HepG2 (cell line): ENCODE measurements around the gene SETD2. TPM values are rescaled to one million over a fixed set of nuclear protein-coding genes. Genes with fewer than 3 reads are reported as not detected.

ENCODE experiments used
- ATAC-seq: fragments of 200-7000 bp; cut with Tn5 transposase; 3 replicates; pipeline ENCODE4 v1.9.1; 2020; ENCODE audit warnings: mild to moderate bottlenecking, moderate library complexity
- BruUV-seq: library from RNA; stranded (reverse); fragments of 400-500 nt; replicated peaks from 2 replicates; lab custom pipeline; 2021; lab: Mats Ljungman, UMichigan
- CTCF ChIA-PET: fragments of 300-600 bp; formaldehyde crosslinking; extraction: SDS; loops from one replicate; lab custom pipeline; 2021; ENCODE audit warnings: low total read pairs, inconsistent platforms, low intra/inter-chr PET ratio; lab: Yijun Ruan, JAX
- POLR2A ChIA-PET: fragments of 350-600 bp; sonication (Branson Sonifier 250); formaldehyde crosslinking; loops from one replicate; lab custom pipeline; 2020; ENCODE audit warnings: antibody characterized with exemption, inconsistent platforms; lab: Yijun Ruan, JAX
- DNase-seq: peaks from one replicate; pipeline ENCODE4 v3.0.0-alpha.2; 2015; ENCODE audit warnings: low spot score
- FAIRE-seq: peaks from 3 replicates; lab custom pipeline; 2011; peaks lifted over from hg19 to GRCh38; lab: Jason Lieb, UNC
- H2AFZ ChIP-seq: one replicate; pipeline ENCODE4 v1.6.1; 2011; ENCODE audit warnings: low read length, inconsistent platforms
- H3K27ac ChIP-seq: fragments of 300-600 bp; 3 replicates; pipeline ENCODE4 v1.8.0; 2011; ENCODE audit warnings: mixed run types, mild to moderate bottlenecking, mixed read lengths, low read length, inconsistent platforms; ENCODE audit not compliant: insufficient read depth; ENCODE audit errors: extremely low read length
- H3K27me3 ChIP-seq, 2 experiments: fragments of 200-600 bp in 1 of 2; 2 replicates in 1 of 2; 3 replicates in 1 of 2; pipeline versions ENCODE4 v1.6.0 to v1.8.0; 2011; ENCODE audit warnings: low read length in 2 of 2, mild to moderate bottlenecking in 2 of 2, moderate library complexity in 2 of 2, inconsistent platforms in 1 of 2; ENCODE audit not compliant: insufficient read depth in 2 of 2, control insufficient read depth in 1 of 2
- H3K36me3 ChIP-seq, 2 experiments: fragments of 200-600 bp in 1 of 2; replicated peaks in 1 of 2; 2 replicates in 1 of 2; 3 replicates in 1 of 2; pipeline versions ENCODE4 v1.5.1 to v1.8.0; 2011; ENCODE audit warnings: low read length in 2 of 2, inconsistent platforms in 1 of 2; ENCODE audit not compliant: insufficient read depth in 2 of 2, control insufficient read depth in 1 of 2
- H3K4me1 ChIP-seq: 2 replicates; pipeline ENCODE4 v1.5.1; 2012; ENCODE audit warnings: low read length, inconsistent platforms; ENCODE audit not compliant: insufficient read depth
- H3K4me2 ChIP-seq: 2 replicates; pipeline ENCODE4 v1.6.0; 2011; ENCODE audit warnings: low read depth, low read length, inconsistent platforms
- H3K4me3 ChIP-seq, 3 experiments: fragments of 200-600 bp in 1 of 3; sonication (generic), shearing (Covaris generic) in 1 of 3; replicated peaks in 1 of 3; 2 replicates each; pipeline ENCODE4 v1.5.1; 2011 to 2016; ENCODE audit warnings: low read length in 3 of 3, inconsistent platforms in 2 of 3, low read depth in 2 of 3, mild to moderate bottlenecking in 2 of 3, control low read depth in 1 of 3, mixed read lengths in 1 of 3; ENCODE audit not compliant: insufficient read depth in 1 of 3
- H3K79me2 ChIP-seq: one replicate; pipeline ENCODE4 v1.6.1; 2011; ENCODE audit warnings: low read length, inconsistent platforms; ENCODE audit not compliant: insufficient read depth
- H3K9ac ChIP-seq: 2 replicates; pipeline ENCODE4 v1.6.0; 2011; ENCODE audit warnings: mild to moderate bottlenecking, low read depth, low read length, inconsistent platforms; ENCODE audit not compliant: insufficient read depth
- H3K9me3 ChIP-seq: 2 replicates; pipeline ENCODE4 v1.5.1; 2012; ENCODE audit warnings: mild to moderate bottlenecking, low read length
- H4K20me1 ChIP-seq: 2 replicates; pipeline ENCODE4 v1.6.0; 2011; ENCODE audit warnings: inconsistent platforms, mild to moderate bottlenecking, low read length, moderate library complexity; ENCODE audit not compliant: insufficient read depth
- MIER3 ChIP-seq: IDR thresholded peaks from 2 replicates; pipeline ENCODE4 v1.6.1; 2016; ENCODE audit warnings: missing compliant biosample characterization, borderline replicate concordance
- ZFP41 ChIP-seq: sonication (generic); formaldehyde crosslinking; IDR thresholded peaks from 2 replicates; pipeline ENCODE4 v1.4.0; 2020; ENCODE audit warnings: mild to moderate bottlenecking, missing genetic modification reagents, borderline replicate concordance
- ZNF550 ChIP-seq: sonication (generic); formaldehyde crosslinking; IDR thresholded peaks from 2 replicates; pipeline ENCODE4 v1.4.0; 2020; ENCODE audit warnings: mild to moderate bottlenecking, missing genetic modification reagents, borderline replicate concordance
- WGBS: methylation state at CpG from one replicate; pipeline ENCODE4 v1.1.6; 2017; ENCODE audit warnings: low lambda C conversion rate; 5-methylcytosine and 5-hydroxymethylcytosine counted together
- in situ Hi-C: cut with HindIII; loops from 2 replicates; pipeline ENCODE4 v1.10.0; 2017; ENCODE audit warnings: low pct_unique_long_range_greater_than_20kb; ENCODE audit not compliant: extremely low pct_ligation_motif_present
- intact Hi-C: fragments of 100-400 bp; cut with micrococcal nuclease; formaldehyde crosslinking; loops from one replicate; pipeline ENCODE4 v1.10.0; 2022; ENCODE audit not compliant: unreplicated experiment
- polyA plus RNA-seq, 8 experiments: library from polyadenylated mRNA; depleted of rRNA in 3 of 8; stranded (reverse) in 7 of 8; unstranded in 1 of 8; fragments of >200 nt; fragmentation: Illumina TruSeq in 4 of 8; extraction: Trizol in 4 of 8; gene quantifications; 2 replicates each; pipeline versions ENCODE4 v1.2.1 to v1.2.3, GENCODE V29; 2011 to 2016; ENCODE audit warnings: low read depth in 4 of 8, missing spikeins in 1 of 8, mixed read lengths in 1 of 8; ENCODE audit not compliant: insufficient read depth in 1 of 8
- total RNA-seq, 5 experiments: library from RNA; depleted of rRNA; stranded (reverse); fragments of >200 nt; fragmentation: Illumina TruSeq; extraction: Trizol; gene quantifications; 2 replicates each; pipeline ENCODE4 v1.2.3, GENCODE V29; 2016; ENCODE audit warnings: low read depth in 1 of 5
- TF ChIP-seq, protein P1 (sequence below): sonication (generic); formaldehyde crosslinking; conservative IDR thresholded peaks from 2 replicates; pipeline ENCODE4 v1.8.1; 2023; ENCODE audit warnings: missing genetic modification reagents
- TF ChIP-seq, protein P2 (sequence below): sonication (generic); formaldehyde crosslinking; IDR thresholded peaks from 2 replicates; pipeline ENCODE4 v1.4.0; 2020; ENCODE audit warnings: missing genetic modification reagents
- TF ChIP-seq, protein P3 (sequence below), 2 experiments: fragments of 450-650 bp in 1 of 2; sonication (generic) in 1 of 2; formaldehyde crosslinking; IDR thresholded peaks; 2 replicates each; pipeline versions ENCODE4 v1.5.0 to v1.8.0; 2020 to 2022; ENCODE audit warnings: mild to moderate bottlenecking in 1 of 2, missing genetic modification reagents in 1 of 2

Gene SETD2
- total and polyA plus RNA-seq, 2 of the 13 experiments (the other 11 are each of a cell fraction or from before 2014, with no cell fraction given), result 14.2 to 24.2 TPM

DNA sequence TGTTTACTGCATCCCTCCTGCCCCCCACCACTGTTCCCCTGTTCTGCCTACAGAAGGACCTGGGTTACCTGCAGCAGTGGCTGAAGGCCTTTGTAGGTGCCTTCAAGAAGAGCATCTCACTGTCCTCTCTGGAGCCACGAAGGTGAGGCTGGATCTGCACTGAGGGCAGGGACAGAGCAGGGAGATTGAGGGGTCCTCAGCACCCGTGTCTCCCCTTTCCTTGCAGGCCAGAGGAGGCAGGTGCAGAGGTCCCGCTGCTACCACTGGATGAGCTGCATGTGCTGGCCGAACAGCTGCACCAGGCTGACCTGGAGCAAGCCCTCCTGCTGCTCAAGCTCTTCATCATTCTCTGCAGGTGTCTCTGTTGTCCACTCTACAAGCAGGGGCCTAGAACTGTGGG is 175.3 kb downstream of the SETD2 start:
- Histone ChIP-seq H3K4me1 (peaks cover 6% of the 10 kb centered on the region; the same call in 1 of the 2 replicates), H3K27ac (no peak overlapping the region), H3K4me2 (no peak overlapping the region), H3K79me2 (no peaks in the 10 kb centered on the region), H2AFZ (no peak overlapping the region), H3K4me3 (no peak overlapping the region), H3K27me3 (no peaks in the 10 kb centered on the region), H3K9me3 (no peaks in the 10 kb centered on the region), H3K36me3 (no peaks in the 10 kb centered on the region), H3K9ac (no peak overlapping the region), H4K20me1 (no peaks in the 10 kb centered on the region)
- no peak for ATAC-seq
- TF ChIP-seq, protein P1, sequence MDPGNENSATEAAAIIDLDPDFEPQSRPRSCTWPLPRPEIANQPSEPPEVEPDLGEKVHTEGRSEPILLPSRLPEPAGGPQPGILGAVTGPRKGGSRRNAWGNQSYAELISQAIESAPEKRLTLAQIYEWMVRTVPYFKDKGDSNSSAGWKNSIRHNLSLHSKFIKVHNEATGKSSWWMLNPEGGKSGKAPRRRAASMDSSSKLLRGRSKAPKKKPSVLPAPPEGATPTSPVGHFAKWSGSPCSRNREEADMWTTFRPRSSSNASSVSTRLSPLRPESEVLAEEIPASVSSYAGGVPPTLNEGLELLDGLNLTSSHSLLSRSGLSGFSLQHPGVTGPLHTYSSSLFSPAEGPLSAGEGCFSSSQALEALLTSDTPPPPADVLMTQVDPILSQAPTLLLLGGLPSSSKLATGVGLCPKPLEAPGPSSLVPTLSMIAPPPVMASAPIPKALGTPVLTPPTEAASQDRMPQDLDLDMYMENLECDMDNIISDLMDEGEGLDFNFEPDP, result no peak
- TF ChIP-seq, protein P2, sequence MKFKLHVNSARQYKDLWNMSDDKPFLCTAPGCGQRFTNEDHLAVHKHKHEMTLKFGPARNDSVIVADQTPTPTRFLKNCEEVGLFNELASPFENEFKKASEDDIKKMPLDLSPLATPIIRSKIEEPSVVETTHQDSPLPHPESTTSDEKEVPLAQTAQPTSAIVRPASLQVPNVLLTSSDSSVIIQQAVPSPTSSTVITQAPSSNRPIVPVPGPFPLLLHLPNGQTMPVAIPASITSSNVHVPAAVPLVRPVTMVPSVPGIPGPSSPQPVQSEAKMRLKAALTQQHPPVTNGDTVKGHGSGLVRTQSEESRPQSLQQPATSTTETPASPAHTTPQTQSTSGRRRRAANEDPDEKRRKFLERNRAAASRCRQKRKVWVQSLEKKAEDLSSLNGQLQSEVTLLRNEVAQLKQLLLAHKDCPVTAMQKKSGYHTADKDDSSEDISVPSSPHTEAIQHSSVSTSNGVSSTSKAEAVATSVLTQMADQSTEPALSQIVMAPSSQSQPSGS, result no peak
- TF ChIP-seq ZFP41 (CRISPR knock-in tag) (no peak), MIER3 (CRISPR knock-in tag) (no peak), ZNF550 (CRISPR knock-in tag) (no peak)
- TF ChIP-seq, protein P3, sequence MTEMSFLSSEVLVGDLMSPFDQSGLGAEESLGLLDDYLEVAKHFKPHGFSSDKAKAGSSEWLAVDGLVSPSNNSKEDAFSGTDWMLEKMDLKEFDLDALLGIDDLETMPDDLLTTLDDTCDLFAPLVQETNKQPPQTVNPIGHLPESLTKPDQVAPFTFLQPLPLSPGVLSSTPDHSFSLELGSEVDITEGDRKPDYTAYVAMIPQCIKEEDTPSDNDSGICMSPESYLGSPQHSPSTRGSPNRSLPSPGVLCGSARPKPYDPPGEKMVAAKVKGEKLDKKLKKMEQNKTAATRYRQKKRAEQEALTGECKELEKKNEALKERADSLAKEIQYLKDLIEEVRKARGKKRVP (CRISPR knock-in tag; IDR thresholded peaks at IDR 0.05), result no peak
- in situ Hi-C loops (no loop called here), intact Hi-C loops (no loop called here)
- DNase-seq, result no peak
- ChIA-PET CTCF (no interaction called here), POLR2A (no interaction called here)
- no peak for FAIRE-seq
- WGBS, result 87% methylated on average over 3 of the region's 4 CpGs
- BruUV-seq, result no TSS peak
